Activated CD4-positive, alpha-beta T cell treated with anti-CD3 and anti-CD28 coated beads for 24 hours (primary cell): ENCODE measurements around the gene NKIRAS1.
"Not testable (repeated sequence)": the region's sequence is repeated elsewhere in the genome, so short reads cannot be mapped to it uniquely, and the experiment has no call there.

Experiments
- DNase-seq, 2 donors: peaks; one replicate each; pipeline ENCODE4 v3.0.0-alpha.2; 2020; ENCODE audit warnings: low read depth in 2 of 2

The NKIRAS1 gene

GRCh38 chr3:23940775-23941174 lies 24.0 kb upstream of the NKIRAS1 start:
- no peak for DNase-seq

DNA sequence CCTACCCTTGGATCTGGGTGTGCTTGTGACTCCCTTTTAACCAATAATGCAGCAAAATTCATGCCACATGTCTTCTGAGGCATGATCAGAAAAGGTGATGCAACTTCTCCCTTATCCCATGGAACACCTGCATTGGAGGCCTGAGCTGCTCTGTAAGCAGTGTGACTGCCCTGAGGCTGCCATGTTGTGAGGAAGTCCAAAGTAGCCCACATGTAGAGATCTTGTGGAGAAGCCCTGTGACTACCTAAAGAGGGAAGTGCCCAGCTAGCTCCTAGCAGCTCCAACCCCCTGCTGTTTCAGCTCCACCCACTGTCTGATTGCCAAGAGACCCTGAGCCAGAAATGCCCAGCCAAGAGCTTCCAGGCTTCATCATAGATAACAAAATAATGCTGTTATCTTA lies 21.9 kb upstream of the NKIRAS1 start:
- DNase-seq, result no peak

DNA sequence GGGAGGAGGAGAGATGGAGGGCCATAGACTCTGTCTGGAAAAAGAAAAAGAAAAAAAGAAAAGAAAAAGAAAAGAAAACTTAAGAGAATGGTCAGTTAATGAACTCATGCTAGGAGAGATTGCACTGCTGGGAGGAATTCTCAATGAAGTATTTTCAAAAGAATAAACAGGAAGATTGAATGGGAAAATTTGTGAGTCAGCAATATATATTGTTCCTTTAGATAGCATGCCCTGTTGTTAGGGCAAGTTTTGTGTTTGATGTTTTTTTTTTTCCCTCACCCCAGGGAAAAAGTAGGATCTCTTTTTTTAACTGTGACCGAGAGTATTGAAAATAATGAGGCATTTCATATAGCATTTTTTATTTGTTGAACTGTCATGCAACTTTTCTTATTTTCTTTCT lies 20.5 kb upstream of the NKIRAS1 start:
- DNase-seq, result no peak

- DNase-seq, result no peak
Observed at GRCh38 chr3:23934253-23934652, 17.5 kb upstream of the NKIRAS1 start.

DNA sequence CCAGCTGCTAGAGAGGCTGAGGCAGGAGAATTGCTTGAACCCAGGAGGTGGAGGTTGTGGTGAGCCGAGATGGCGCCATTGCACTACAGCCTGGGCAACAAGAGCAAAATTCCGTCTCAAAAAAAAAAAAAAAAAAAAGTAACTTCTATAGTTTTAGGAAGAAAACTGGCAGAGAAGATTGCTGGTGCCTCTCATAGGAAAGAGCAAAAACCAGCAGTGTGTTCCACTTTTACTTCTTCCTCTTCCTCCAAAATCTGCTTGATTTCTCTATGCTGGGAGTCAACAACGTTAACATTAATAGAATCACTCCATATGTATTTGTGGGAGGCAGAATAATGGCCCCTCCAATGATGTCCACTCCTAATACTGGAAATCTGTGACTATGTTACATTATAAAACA lies 15.8 kb upstream of the NKIRAS1 start:
- DNase-seq, result no peak

DNA sequence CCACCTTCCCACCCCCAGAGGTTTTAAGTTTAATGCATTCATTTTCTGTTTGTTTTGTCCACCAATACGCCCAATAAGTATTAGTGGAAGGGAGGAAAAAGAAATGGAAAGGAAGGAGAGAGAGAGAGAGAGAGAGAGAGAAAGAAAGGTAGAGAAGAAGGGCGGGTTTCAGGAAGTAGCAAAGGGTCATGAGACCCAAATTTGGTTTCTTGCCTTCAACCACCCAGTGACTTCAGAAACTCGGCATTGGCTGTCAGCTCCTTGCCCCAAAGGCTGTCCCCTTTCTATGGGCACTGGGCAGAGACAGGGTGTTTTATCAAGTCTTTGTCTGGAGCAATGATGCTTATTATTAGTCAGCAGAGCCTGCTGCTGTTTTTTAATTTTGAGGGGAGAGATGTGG lies 14.8 kb upstream of the NKIRAS1 start:
- DNase-seq, result no peak

- no peak for DNase-seq
Observed at GRCh38 chr3:23928524-23928923, 11.7 kb upstream of the NKIRAS1 start.

GRCh38 chr3:23926736-23927135 lies 9.9 kb upstream of the NKIRAS1 start:
- no peak for DNase-seq

GRCh38 chr3:23926246-23926645 lies 9.5 kb upstream of the NKIRAS1 start:
- no peak for DNase-seq

DNA sequence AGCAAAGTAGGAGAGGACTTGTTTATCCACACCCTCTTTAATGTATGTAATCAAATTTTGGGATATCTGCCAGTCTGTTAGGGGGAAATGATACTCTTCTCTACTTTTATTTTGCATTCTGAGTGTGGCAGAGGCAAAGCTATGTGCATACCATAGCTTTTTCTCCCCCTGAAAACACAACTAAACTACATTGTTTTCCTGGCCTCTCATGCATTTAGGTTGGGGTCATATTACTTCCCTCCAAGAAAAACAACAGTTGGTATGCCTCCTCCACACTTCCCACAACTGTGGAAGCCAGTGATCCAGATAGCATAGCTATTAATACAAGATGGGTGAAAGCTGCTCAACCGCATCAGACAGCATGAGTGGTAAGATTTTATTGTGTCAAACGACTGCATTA lies 7.0 kb upstream of the NKIRAS1 start:
- no peak for DNase-seq

DNA sequence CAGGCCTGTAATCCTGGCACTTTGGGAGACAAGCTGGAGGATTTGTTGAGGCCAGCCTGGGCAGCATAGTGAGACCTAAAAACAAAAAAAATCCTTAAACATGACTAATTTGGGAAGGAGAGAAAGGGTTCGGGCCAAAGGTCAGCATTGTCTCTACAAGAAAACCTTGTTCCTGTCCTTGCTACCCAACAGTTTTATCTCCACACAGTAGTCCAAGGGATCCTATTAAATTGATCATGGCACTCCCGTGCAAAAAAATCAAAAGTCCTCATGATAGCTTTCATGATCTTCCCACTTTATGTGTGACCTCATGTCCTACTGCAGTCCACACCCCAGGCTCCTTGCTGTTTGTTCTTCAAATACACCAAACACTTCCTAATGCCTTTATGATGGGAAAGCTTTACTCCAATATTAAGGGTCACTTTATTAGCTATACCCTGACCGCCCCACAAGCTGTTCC lies 4.3 kb upstream of the NKIRAS1 start:
- DNase-seq, result no peak

GRCh38 chr3:23920151-23920655 lies 3.4 kb upstream of the NKIRAS1 start:
- no peak for DNase-seq

- no peak for DNase-seq
Observed at GRCh38 chr3:23919628-23920027, 2.8 kb upstream of the NKIRAS1 start.

- DNase-seq, result not testable (repeated sequence)
Observed at GRCh38 chr3:23918331-23918730, 1.5 kb upstream of the NKIRAS1 start.

DNA sequence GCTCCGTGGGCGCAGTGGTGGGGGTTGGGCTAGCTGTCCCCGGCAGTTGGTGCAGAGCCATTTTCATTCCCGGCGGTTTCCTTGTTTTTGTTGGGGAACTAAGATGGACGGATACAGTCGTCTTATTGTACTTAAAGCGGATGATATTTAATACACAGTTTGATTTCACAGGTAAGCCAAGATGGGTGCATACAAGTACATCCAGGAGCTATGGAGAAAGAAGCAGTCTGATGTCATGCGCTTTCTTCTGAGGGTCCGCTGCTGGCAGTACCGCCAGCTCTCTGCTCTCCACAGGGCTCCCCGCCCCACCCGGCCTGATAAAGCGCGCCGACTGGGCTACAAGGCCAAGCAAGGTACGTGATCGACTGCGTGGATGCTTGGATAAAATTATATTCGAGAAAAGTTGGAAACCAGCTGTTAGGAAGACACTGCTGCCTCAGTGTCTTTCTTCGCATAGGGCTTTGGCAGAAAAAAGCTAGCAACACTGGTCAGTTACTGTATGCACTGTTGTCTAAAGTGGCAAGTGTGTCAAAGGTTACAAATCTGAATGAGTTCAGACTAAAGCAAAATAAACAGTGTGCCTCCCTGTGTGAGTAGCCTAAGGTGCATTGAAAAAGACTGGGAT lies 1.0 kb upstream of the NKIRAS1 start:
- DNase-seq, result peak in 1 of 2 donors; percentile 69

DNA sequence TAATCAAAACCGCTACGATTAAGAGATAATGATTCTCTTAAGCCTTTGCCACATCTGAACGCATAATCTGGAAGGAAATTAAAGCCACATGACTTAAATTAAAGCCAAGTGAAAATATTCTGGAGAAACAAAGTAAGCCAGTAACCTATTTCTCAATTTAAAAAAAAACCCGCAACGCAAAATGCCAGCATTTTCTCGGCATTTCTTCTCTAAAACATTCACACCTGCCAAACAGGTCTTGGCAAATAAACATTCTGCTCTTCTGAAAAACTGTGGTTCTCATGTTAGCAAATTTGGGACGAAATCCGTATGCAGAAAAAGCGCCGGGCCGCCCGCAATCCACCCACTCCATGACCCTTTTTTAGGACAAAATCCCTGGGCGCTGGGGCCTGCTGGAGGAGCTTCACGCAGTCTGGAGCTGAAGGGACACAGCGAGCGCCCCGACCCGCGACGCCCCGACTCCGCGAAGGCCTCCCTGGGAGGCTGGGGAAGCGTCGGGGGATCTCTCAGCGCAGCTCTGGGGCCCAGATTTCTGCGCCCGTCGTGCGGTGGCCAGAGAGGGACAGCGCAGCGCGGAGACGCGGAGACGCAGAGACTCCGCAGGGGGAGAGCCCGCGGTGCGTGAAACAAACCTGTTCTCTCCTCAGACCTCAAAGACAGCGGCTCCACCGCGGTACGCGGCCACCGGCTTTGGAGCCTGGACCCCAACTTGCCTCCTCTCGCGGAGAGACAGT lies 471 bp downstream of the NKIRAS1 start:
- no peak for DNase-seq

DNA sequence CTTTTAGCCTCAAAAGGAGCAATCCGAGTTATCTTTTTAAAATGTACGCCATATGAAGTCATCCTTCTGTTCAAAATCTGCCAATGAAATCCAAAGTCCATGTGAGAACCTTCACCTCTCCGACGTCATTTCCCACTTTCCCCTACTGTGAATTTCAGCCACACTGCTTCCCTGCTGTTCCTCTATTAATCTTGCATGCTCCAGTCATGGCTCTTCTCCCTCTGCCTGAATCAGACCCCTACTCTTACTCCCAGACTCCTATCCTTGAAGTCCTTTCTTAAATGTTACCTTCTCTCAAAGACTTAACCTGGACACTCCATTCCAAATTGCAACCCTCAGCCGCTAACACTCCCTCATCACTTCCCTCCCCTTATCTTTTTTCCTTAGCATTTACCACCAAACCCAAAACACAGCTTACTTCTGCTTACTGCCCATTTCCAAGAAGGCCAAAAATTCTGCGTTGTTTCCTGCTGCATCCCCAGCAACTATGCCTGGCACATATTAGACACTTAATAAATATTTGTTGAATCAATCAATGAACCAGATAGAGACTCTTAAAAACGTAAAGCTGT lies 1.2 kb downstream of the NKIRAS1 start:
- no peak for DNase-seq

- DNase-seq, result no peak
Observed at GRCh38 chr3:23913873-23914743, 2.7 kb downstream of the NKIRAS1 start.

GRCh38 chr3:23913182-23913581 lies 3.6 kb downstream of the NKIRAS1 start:
- DNase-seq, result no peak

GRCh38 chr3:23912335-23912734 lies 4.5 kb downstream of the NKIRAS1 start:
- DNase-seq, result not testable (repeated sequence)

DNA sequence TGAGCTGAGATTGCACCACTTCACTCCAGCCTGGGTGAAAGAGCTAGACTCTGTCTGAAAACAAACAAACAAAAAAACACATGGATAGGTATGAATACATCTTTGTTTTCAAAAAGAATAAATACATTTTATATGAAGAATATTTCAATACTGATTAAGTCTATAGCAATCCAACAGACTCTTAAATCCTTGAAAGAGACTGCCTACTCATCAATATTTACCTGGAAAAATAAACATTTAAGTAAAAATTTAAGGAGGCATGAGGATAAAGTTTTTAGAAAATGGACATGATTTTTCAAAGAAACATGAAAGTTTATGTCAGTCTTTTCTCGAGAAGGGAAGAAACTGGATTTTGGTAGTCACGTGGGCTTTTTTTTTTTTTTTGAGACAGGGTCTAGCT lies 5.4 kb downstream of the NKIRAS1 start:
- DNase-seq, result no peak

GRCh38 chr3:23909341-23909740 lies 7.4 kb downstream of the NKIRAS1 start:
- DNase-seq, result no peak
